Measurements from ENCODE around the gene FOXN3.

DNA sequence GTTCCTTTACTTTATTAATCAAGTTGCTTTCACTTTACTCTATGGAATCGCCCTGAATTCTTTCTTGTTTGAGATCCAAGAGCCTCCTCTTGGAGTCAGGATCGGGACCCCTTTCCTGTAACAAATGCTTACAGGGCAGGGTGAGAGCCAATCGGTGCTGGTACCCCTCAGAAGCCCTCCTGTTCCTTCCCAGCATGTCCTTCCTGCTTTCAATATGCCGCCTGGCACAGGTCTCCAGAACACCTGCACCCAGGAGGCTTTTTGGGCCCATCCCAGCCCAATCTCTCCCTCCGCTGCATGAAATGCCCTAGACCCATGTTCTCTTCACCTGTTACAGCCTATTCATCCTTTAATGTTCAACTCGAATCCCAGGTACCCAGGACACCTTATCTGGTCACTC lies 122.2 kb downstream of the FOXN3 start:
- TF ChIP-seq, protein P1, sequence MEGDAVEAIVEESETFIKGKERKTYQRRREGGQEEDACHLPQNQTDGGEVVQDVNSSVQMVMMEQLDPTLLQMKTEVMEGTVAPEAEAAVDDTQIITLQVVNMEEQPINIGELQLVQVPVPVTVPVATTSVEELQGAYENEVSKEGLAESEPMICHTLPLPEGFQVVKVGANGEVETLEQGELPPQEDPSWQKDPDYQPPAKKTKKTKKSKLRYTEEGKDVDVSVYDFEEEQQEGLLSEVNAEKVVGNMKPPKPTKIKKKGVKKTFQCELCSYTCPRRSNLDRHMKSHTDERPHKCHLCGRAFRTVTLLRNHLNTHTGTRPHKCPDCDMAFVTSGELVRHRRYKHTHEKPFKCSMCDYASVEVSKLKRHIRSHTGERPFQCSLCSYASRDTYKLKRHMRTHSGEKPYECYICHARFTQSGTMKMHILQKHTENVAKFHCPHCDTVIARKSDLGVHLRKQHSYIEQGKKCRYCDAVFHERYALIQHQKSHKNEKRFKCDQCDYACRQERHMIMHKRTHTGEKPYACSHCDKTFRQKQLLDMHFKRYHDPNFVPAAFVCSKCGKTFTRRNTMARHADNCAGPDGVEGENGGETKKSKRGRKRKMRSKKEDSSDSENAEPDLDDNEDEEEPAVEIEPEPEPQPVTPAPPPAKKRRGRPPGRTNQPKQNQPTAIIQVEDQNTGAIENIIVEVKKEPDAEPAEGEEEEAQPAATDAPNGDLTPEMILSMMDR (conservative IDR thresholded peaks at IDR 0.05; ENCODE audit: low read length): no peak
- TF ChIP-seq EZH2phosphoT487 (IDR thresholded peaks at IDR 0.05; ENCODE audit: borderline replicate concordance): no peak
